HT1080 (cell line): ENCODE results near the gene CSDE1. TPM values are rescaled to one million over a fixed set of nuclear protein-coding genes. Genes with fewer than 3 reads are reported as not detected.
A peak's percentile ranks its signal among the peaks of the same experiment; 100 is the strongest.
"Not testable (repeated sequence)": the region's sequence is repeated elsewhere in the genome, so short reads cannot be mapped to it uniquely, and the experiment has no call there.

ENCODE experiments used
- DNase-seq: peaks from one replicate; pipeline ENCODE4 v3.0.0-alpha.2; 2015; ENCODE audit warnings: low read depth
- polyA plus RNA-seq, 2 experiments: library from polyadenylated mRNA; depleted of rRNA; stranded (reverse); fragments of >200 nt; gene quantifications; 2 replicates each; pipeline ENCODE4 v1.2.3, GENCODE V29; 2015
- total RNA-seq: library from RNA; depleted of rRNA; stranded (reverse); fragments of >200 nt; shearing (Covaris generic); gene quantifications from 2 replicates; pipeline ENCODE4 v1.2.3, GENCODE V29; 2014; rRNA removed

Gene CSDE1
- 299 and 322 TPM in 2 replicates for total RNA-seq
- polyA plus RNA-seq (2015; cell fraction: cytosol; rRNA removed), result 261 and 353 TPM in 2 replicates
- 329 and 335 TPM in 2 replicates for polyA plus RNA-seq (2015; cell fraction: nucleus; rRNA removed)

GRCh38 chr1:114757455-114758255 lies at the start of gene CSDE1:
TSS of gene CSDE1 (minus strand) at chr1:114757984. CDS start at chr1:114739890, 18,094 bp downstream.
- DNase-seq, result peak; percentile 94

- not testable (repeated sequence) for DNase-seq
These were observed 46.7 kb upstream of the CSDE1 start for GRCh38 chr1:114804449-114804848.

- DNase-seq, result peak; percentile 45
These were observed 45.2 kb upstream of the CSDE1 start for GRCh38 chr1:114803001-114803400.

GRCh38 chr1:114794038-114794437 lies 36.3 kb upstream of the CSDE1 start:
- DNase-seq, result no peak

GRCh38 chr1:114790581-114790980 lies 32.8 kb upstream of the CSDE1 start:
- DNase-seq, result not testable (repeated sequence)

- DNase-seq, result not testable (repeated sequence)
These were observed 28.7 kb upstream of the CSDE1 start for GRCh38 chr1:114786440-114786839.

- DNase-seq, result no peak
These were observed 24.7 kb upstream of the CSDE1 start for GRCh38 chr1:114782476-114782875.

GRCh38 chr1:114780344-114781226 lies 22.8 kb upstream of the CSDE1 start, which contains the start of gene SIKE1:
TSS of gene SIKE1 (minus strand) at chr1:114780685. CDS start at chr1:114780607, 78 bp downstream.
- DNase-seq, result peak; percentile 94

- DNase-seq, result no peak
These were observed 21.9 kb upstream of the CSDE1 start for GRCh38 chr1:114779722-114780121.

- not testable (repeated sequence) for DNase-seq
These were observed 18.9 kb upstream of the CSDE1 start for GRCh38 chr1:114776726-114777125.

- DNase-seq, result no peak
These were observed 14.2 kb upstream of the CSDE1 start for GRCh38 chr1:114771992-114772391.

- no peak for DNase-seq
These were observed 13.2 kb upstream of the CSDE1 start for GRCh38 chr1:114770989-114771388.

- no peak for DNase-seq
These were observed 6.9 kb upstream of the CSDE1 start for GRCh38 chr1:114764689-114765088.

GRCh38 chr1:114758256-114758832 lies 560 bp upstream of the CSDE1 start:
- DNase-seq, result peak; percentile 55

GRCh38 chr1:114756949-114757454 lies 782 bp downstream of the CSDE1 start:
- DNase-seq, result no peak

- no peak for DNase-seq
These were observed 1.5 kb downstream of the CSDE1 start for GRCh38 chr1:114756009-114756892.

- no peak for DNase-seq
These were observed 2.5 kb downstream of the CSDE1 start for GRCh38 chr1:114755006-114755931.

GRCh38 chr1:114753702-114754101 lies 4.1 kb downstream of the CSDE1 start:
- not testable (repeated sequence) for DNase-seq

- no peak for DNase-seq
These were observed 4.6 kb downstream of the CSDE1 start for GRCh38 chr1:114753143-114753542.
